Measurements from ENCODE around the gene PADI3. TPM values are rescaled to one million over a fixed set of nuclear protein-coding genes. Genes with fewer than 3 reads are reported as not detected.

PADI3 gene
- total and polyA plus RNA-seq, 2 of the 13 experiments (the other 11 are each of a cell fraction or from before 2014, with no cell fraction given), result not detected

DNA sequence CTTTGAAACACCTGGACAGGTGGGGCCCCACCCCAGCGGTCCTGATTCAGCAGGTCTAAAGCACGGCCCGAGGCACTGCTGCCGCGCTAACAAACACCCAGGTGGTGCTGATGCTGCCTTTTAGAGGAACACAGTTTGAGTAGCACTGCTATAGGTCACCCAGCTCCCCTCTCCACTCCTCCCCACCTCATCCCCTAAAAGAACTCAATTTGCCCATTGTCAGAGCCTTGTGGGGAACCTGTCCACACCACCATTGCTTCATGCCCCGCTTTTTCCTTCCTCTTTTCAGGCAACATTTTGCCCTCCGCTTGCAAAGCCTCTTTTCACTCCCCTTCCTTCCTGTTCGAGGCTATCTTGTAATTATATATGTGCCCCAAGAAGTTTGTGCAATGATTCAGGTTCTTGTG lies 32.9 kb downstream of the PADI3 start:
- H3K27me3 ChIP-seq (ENCODE audit: control insufficient read depth in 1 of 2, insufficient read depth in 2 of 2, low read length in 2 of 2), result peaks cover 4 to 23% of the 10 kb centered on the region in 2 experiments; a peak in 2 of 5 replicates
- no peak for DNase-seq (ENCODE audit: low spot score)
- ChIA-PET CTCF (ENCODE audit: low intra/inter-chr PET ratio, low total read pairs) (no interaction called here), POLR2A (no interaction called here)
- no peaks in the 10 kb centered on the region for H3K4me1 ChIP-seq (ENCODE audit: insufficient read depth, low read length)
- no peaks in the 10 kb centered on the region for H3K36me3 ChIP-seq (replicated peaks in 1 of 2; ENCODE audit: control insufficient read depth in 1 of 2, insufficient read depth in 2 of 2, low read length in 2 of 2)
- H2AFZ ChIP-seq (ENCODE audit: low read length), result no peak overlapping the region
- no peak for TF ChIP-seq HOXA3 (CRISPR knock-in tag; IDR thresholded peaks at IDR 0.05)
- no peak for TF ChIP-seq ZNF720 (CRISPR knock-in tag; IDR thresholded peaks at IDR 0.05)
- no TSS peak for BruUV-seq (replicated peaks)
- in situ Hi-C loops (cut with HindIII; ENCODE audit: extremely low pct_ligation_motif_present, low pct_unique_long_range_greater_than_20kb) (no loop called here), intact Hi-C loops (cut with micrococcal nuclease; ENCODE audit: unreplicated experiment) (no loop called here)
- 18% methylated on average over 4 of the region's 8 CpGs for WGBS (ENCODE audit: low lambda C conversion rate)
- no peak overlapping the region for H3K4me3 ChIP-seq (replicated peaks in 1 of 3; ENCODE audit: insufficient read depth in 1 of 3, low read depth in 2 of 3, low read length in 3 of 3)
- no peak overlapping the region for H3K27ac ChIP-seq (ENCODE audit: extremely low read length, insufficient read depth, low read length)
- ATAC-seq, result no peak
- FAIRE-seq, result no peak
- H3K79me2 ChIP-seq (ENCODE audit: insufficient read depth, low read length), result no peaks in the 10 kb centered on the region
- no peaks in the 10 kb centered on the region for H3K9me3 ChIP-seq (ENCODE audit: low read length)
- H4K20me1 ChIP-seq (ENCODE audit: insufficient read depth, low read length), result no peaks in the 10 kb centered on the region
- H3K4me2 ChIP-seq (ENCODE audit: low read depth, low read length), result no peak overlapping the region
- no peak overlapping the region for H3K9ac ChIP-seq (ENCODE audit: insufficient read depth, low read depth, low read length)

- Histone ChIP-seq H3K4me3 (replicated peaks in 1 of 3; ENCODE audit: insufficient read depth in 1 of 3, low read depth in 2 of 3, low read length in 3 of 3) (no peak overlapping the region), H3K36me3 (replicated peaks in 1 of 2; ENCODE audit: control insufficient read depth in 1 of 2, insufficient read depth in 2 of 2, low read length in 2 of 2) (no peaks in the 10 kb centered on the region), H4K20me1 (ENCODE audit: insufficient read depth, low read length) (no peaks in the 10 kb centered on the region), H3K4me2 (ENCODE audit: low read depth, low read length) (no peak overlapping the region), H3K79me2 (ENCODE audit: insufficient read depth, low read length) (no peaks in the 10 kb centered on the region), H3K4me1 (ENCODE audit: insufficient read depth, low read length) (no peaks in the 10 kb centered on the region), H3K27me3 (ENCODE audit: control insufficient read depth in 1 of 2, insufficient read depth in 2 of 2, low read length in 2 of 2) (peaks cover 4 to 23% of the 10 kb centered on the region in 2 experiments; a peak in 2 of 5 replicates), H3K9me3 (ENCODE audit: low read length) (no peaks in the 10 kb centered on the region), H3K9ac (ENCODE audit: insufficient read depth, low read depth, low read length) (no peak overlapping the region), H3K27ac (ENCODE audit: extremely low read length, insufficient read depth, low read length) (no peak overlapping the region), H2AFZ (ENCODE audit: low read length) (no peak overlapping the region)
- in situ Hi-C loops (cut with HindIII; ENCODE audit: extremely low pct_ligation_motif_present, low pct_unique_long_range_greater_than_20kb) (no loop called here), intact Hi-C loops (cut with micrococcal nuclease; ENCODE audit: unreplicated experiment) (no loop called here)
- DNase-seq (ENCODE audit: low spot score) (no peak), ATAC-seq (no peak), FAIRE-seq (no peak)
- WGBS (ENCODE audit: low lambda C conversion rate), result 0% methylated on average over 2 of the region's 5 CpGs
- CTCF ChIA-PET (ENCODE audit: low intra/inter-chr PET ratio, low total read pairs), result no interaction called here
- POLR2A ChIA-PET, result no interaction called here
- no TSS peak for BruUV-seq (replicated peaks)
- TF ChIP-seq ZNF430 (CRISPR knock-in tag; IDR thresholded peaks at IDR 0.05) (no peak), ZNF33A (CRISPR knock-in tag; IDR thresholded peaks at IDR 0.05; ENCODE audit: borderline replicate concordance) (no peak), ATF4 (CRISPR knock-in tag; IDR thresholded peaks at IDR 0.05) (no peak), FOXO4 (CRISPR knock-in tag; conservative IDR thresholded peaks at IDR 0.05) (no peak), NR2F1 (CRISPR knock-in tag; IDR thresholded peaks at IDR 0.05) (no peak), GRHL1 (CRISPR knock-in tag; conservative IDR thresholded peaks at IDR 0.05) (no peak), SRY (CRISPR knock-in tag; IDR thresholded peaks at IDR 0.05) (no peak), ZNF138 (CRISPR knock-in tag; IDR thresholded peaks at IDR 0.05; ENCODE audit: low read depth) (no peak), EZH2 (conservative IDR thresholded peaks at IDR 0.05; ENCODE audit: low read depth, low read length) (no peak), SKI (IDR thresholded peaks at IDR 0.05; ENCODE audit: partially characterized antibody) (no peak), FOXK1 (CRISPR knock-in tag; IDR thresholded peaks at IDR 0.05; ENCODE audit: borderline replicate concordance, low read depth) (no peak)
- TF ChIP-seq, protein P1, sequence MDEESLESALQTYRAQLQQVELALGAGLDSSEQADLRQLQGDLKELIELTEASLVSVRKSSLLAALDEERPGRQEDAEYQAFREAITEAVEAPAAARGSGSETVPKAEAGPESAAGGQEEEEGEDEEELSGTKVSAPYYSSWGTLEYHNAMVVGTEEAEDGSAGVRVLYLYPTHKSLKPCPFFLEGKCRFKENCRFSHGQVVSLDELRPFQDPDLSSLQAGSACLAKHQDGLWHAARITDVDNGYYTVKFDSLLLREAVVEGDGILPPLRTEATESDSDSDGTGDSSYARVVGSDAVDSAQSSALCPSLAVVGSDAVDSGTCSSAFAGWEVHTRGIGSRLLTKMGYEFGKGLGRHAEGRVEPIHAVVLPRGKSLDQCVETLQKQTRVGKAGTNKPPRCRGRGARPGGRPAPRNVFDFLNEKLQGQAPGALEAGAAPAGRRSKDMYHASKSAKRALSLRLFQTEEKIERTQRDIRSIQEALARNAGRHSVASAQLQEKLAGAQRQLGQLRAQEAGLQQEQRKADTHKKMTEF (CRISPR knock-in tag; IDR thresholded peaks at IDR 0.05), result no peak
Observed at GRCh38 chr1:17282836-17283235, 33.9 kb downstream of the PADI3 start.

All from HepG2 (cell line).